SK-N-SH (cell line): ENCODE results near the gene ITGB8.

Experiments used
- CTCF ChIP-seq: fragments of 200-600 bp; sonication (generic); IDR thresholded peaks from 2 replicates; pipeline ENCODE4 v1.6.1; 2017; ENCODE audit warnings: antibody characterized with exemption, mild to moderate bottlenecking, moderate library complexity
- FOXJ3 ChIP-seq: sonication (generic); formaldehyde crosslinking; IDR thresholded peaks from 2 replicates; pipeline ENCODE4 v1.5.1; 2020; ENCODE audit warnings: mild to moderate bottlenecking, missing genetic modification reagents
- POLR2AphosphoS5 ChIP-seq: IDR thresholded peaks from 2 replicates; pipeline ENCODE4 v1.6.1; 2012; ENCODE audit warnings: low read depth, low read length
- RAD21 ChIP-seq: IDR thresholded peaks from 2 replicates; pipeline ENCODE4 v1.6.1; 2012; ENCODE audit warnings: mild to moderate bottlenecking, low read length
- REST ChIP-seq: IDR thresholded peaks from 2 replicates; pipeline ENCODE4 v1.6.1; 2012; ENCODE audit warnings: mild to moderate bottlenecking, low read depth, low read length, moderate library complexity
- TF ChIP-seq, protein P1 (sequence below): IDR thresholded peaks from 2 replicates; pipeline ENCODE4 v1.4.0; 2012; ENCODE audit warnings: low read depth

DNA sequence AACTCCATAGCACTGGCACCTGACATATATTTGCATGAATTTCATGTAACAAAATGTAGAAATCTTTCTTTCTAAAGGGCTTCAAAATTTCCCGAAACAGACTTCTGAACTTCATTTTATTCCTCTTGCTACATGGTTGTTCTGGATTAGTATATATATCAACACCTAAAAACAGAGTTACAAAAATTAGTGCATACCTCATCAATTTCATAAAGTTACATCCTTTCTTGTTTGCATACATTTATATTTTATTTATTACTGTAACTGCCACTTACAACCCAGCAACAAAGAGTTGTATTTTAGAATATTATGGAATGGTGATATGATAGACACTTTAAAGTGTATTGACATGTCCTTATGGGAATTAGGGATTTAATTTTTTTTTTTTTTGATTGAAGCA is 2.0 kb upstream of the ITGB8 start:
- TF ChIP-seq, protein P1, sequence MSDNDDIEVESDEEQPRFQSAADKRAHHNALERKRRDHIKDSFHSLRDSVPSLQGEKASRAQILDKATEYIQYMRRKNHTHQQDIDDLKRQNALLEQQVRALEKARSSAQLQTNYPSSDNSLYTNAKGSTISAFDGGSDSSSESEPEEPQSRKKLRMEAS = no peak
- no peak for TF ChIP-seq CTCF
- TF ChIP-seq FOXJ3 (CRISPR knock-in tag) = no peak
- TF ChIP-seq POLR2AphosphoS5 = no peak
- TF ChIP-seq REST = no peak
- TF ChIP-seq RAD21 = no peak
